GM18873 (cell line): Measurements from ENCODE around the gene MARCHF3.
"Not testable (repeated sequence)": the region's sequence is repeated elsewhere in the genome, so short reads cannot be mapped to it uniquely, and the experiment has no call there.

Source experiments
- ATAC-seq: cut with Tn5 transposase; IDR thresholded peaks from one replicate; pipeline ENCODE4 v1.9.1; 2021; ENCODE audit warnings: mild to moderate bottlenecking, moderate library complexity, moderate number of reproducible peaks; ENCODE audit not compliant: unreplicated experiment, low FRiP score

Gene MARCHF3

GRCh38 chr5:127014573-127014972 lies 15.8 kb downstream of the MARCHF3 start:
- peak; percentile 57 for ATAC-seq

- ATAC-seq: no peak
Observed at GRCh38 chr5:127013407-127013806, 17.0 kb downstream of the MARCHF3 start.

DNA sequence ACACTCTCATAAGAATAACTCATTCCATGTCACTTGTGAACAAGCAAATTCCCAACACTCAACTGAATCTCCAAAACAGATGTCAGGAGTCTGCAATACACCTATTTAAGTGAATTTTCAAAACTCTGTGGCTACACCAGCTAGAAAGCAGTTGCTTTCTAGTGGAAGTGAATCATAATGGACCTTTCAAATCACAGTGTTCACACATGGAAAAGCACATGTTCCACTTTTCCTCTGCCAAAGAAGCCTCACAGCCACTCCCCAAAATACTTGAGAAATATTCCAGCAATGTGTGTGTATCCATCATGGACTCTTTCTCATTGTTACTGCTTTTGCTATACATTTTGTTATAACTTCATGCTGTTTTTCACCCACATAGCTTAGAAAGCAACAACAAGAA lies 17.4 kb downstream of the MARCHF3 start:
- no peak for ATAC-seq

GRCh38 chr5:127011961-127012644 lies 18.3 kb downstream of the MARCHF3 start:
- ATAC-seq: peak; percentile 72

DNA sequence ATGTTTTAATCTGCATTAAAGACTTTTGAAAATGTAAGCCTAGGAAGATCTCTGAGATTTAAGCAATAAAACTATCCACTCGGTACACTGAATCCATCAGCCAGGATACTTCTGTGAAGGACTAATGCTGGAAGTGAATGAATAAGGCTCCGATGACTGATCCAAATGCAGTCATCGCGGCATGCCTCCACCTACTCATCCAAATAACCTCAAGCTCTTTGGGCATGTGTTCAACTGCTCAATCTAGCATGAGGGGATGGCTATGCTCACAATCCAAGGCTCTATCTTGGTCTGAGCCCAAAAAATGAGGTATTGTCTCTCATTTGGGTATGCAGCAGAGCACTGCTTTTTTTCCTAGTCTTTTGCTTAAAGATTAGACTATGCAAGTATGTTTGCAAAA lies 19.2 kb downstream of the MARCHF3 start:
- no peak for ATAC-seq

DNA sequence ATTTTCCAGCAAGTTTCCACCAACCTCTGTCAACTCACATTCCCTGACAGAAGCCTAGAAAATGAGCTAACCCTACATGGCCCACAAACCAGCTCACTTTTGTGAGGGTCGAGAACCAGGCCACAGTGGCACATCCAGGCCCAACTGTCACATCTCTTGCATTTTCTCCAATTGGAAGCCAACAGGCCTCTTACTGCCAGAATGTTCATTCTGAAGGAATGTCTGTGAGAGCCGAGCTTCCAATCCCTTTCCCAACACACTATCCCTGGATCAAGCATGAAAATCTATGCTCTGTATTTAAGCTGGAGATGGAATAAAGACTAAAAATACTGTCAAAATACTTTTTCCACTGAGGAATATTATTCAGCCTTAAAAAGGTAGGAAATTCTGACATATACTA lies 20.0 kb downstream of the MARCHF3 start:
- ATAC-seq: no peak

GRCh38 chr5:127009784-127010183 lies 20.6 kb downstream of the MARCHF3 start:
- ATAC-seq: no peak

GRCh38 chr5:127008300-127008975 lies 21.9 kb downstream of the MARCHF3 start:
- no peak for ATAC-seq

DNA sequence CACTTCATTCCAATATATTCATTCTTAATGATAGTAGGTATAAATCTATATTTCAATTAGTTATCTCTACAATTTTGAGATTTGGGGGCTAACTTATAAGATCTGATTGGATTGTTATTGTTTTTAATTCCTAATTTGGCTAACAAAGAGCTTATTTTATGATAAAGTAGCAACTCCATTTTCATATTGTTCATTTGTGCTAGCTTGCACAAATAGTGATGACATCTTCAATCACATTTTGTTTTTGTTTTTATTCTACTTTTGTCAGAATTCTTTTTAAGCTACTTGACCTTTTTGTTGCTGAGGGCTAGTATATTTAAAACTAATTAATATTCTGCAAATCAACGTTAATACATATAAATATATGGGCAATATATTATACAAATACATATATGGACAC lies 22.8 kb downstream of the MARCHF3 start:
- no peak for ATAC-seq

DNA sequence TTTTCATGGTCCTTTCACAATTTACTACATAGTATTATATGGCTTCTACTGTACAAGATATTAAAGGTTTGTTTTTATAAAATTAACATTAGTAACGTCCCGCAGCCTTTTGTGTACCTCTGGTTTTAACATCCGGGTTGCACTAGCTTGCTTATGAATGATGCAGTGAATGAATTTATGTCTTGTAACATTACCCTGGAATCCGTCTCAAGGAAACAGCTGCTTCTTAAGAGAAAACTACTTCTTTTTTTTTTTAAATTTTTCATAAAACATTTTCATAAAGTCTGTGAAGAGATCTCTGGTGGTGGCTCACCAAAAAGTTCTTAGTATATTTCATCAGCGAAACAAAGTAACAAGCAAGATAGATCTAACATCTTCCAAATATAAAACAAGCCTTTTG lies 23.6 kb downstream of the MARCHF3 start:
- no peak for ATAC-seq

DNA sequence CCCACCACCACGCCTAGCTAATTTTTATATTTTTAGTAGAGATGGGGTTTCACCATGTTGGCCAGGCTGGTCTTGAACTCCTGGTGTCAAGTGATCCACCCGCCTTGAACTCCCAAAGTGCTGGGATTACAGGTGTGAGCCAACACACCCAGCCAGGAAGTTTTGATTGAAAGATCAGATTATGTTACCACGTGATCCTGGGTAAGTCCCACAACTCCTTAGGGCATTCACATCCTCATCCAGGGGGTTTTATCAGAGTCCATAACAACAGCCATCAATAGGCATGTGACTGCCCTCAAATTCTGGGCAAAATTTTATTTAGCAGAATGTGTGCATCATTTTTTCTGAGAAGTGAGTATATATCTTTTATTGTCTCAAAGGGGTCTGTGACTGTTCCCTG lies 25.1 kb downstream of the MARCHF3 start:
- not testable (repeated sequence) for ATAC-seq

GRCh38 chr5:127004721-127005120 lies 25.6 kb downstream of the MARCHF3 start:
- no peak for ATAC-seq

- ATAC-seq: no peak
Observed at GRCh38 chr5:127003798-127004495, 26.4 kb downstream of the MARCHF3 start.

GRCh38 chr5:127002390-127002789 lies 28.0 kb downstream of the MARCHF3 start:
- no peak for ATAC-seq

GRCh38 chr5:127001621-127002296 lies 28.6 kb downstream of the MARCHF3 start:
- no peak for ATAC-seq

DNA sequence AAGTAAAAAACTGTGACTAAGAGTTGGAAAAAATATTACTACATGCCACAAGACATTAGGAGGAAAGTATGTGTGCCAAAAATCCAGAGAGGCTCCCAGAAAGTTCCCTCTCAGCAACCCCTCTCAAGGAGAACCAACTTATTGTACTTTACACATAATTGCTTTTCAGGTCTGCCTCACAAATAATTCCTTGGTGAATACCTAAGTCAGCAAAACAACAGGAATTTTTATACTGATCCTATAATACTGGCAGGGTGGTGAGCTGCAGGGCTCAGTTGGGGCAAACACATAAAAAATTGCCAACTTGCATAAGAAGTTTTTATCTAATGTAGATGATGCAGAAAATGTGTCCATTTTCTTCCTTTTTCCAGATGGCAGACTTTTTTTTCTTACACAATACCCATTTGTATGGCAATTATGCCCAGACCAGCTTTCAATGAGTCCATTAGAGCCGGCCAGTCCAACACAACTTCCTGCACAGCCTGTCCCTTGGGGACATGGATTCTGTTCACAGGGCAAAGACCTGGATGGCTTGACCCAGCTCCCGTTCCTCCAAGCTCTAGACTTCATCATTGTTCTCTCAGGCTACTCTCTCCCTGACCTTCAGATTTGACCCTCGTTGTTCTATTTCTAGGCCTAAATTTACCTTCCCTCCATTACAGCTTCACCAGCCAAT lies 31.3 kb downstream of the MARCHF3 start:
- ATAC-seq: no peak

DNA sequence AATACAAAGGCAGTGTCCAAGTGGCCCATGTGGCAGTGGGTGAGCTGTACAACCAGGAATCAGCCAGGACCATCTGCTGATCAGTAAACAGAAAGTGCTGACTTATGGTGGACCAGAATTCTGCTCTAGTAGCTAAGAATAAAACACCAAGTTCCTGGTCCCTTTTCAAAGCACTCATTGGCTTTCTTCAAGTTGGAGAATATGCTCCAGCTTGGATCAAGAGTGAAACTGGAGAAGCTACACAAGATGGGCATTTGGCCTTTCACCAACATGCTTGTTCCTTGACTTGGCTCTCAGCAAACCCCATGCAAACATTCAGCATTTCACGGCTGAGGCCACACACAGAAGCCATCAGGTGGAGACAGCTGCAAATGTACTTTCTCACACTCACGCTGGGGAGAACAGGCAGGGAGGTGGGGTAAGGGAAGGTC lies 32.1 kb downstream of the MARCHF3 start:
- peak; percentile 51 for ATAC-seq

DNA sequence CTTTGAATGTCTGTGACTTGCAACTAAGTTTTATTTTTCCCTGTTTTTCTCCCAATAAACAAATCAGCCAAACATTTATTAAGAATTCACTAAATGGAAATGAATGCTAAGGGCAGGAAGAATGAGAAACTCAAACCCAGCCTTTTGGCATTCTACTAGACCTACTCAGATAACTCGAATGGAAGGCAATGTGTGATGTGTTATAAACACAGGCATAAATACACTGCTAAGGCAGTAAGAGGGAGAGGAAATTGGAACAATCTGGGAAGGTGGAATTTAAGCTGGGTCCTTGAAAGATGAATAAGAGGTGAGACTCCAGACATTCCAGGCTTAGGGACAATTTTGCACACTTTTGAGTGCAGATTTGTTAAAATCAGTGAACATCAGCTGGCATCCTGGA lies 34.7 kb downstream of the MARCHF3 start:
- no peak for ATAC-seq

GRCh38 chr5:126995039-126995438 lies 35.3 kb downstream of the MARCHF3 start:
- ATAC-seq: no peak

- no peak for ATAC-seq
Observed at GRCh38 chr5:126994485-126994884, 35.9 kb downstream of the MARCHF3 start.
